Activated CD4-positive, CD25-positive, alpha-beta regulatory T cell treated with anti-CD3 and anti-CD28 coated beads, Interleukin-2, amount 50 U/mL, for 72 hours (primary cell): ENCODE data around the gene IFNA16.
"Not testable (repeated sequence)": the region's sequence is repeated elsewhere in the genome, so short reads cannot be mapped to it uniquely, and the experiment has no call there.

Source experiments
- DNase-seq: peaks from one replicate; pipeline ENCODE4 v3.0.0; 2021

Gene IFNA16

DNA sequence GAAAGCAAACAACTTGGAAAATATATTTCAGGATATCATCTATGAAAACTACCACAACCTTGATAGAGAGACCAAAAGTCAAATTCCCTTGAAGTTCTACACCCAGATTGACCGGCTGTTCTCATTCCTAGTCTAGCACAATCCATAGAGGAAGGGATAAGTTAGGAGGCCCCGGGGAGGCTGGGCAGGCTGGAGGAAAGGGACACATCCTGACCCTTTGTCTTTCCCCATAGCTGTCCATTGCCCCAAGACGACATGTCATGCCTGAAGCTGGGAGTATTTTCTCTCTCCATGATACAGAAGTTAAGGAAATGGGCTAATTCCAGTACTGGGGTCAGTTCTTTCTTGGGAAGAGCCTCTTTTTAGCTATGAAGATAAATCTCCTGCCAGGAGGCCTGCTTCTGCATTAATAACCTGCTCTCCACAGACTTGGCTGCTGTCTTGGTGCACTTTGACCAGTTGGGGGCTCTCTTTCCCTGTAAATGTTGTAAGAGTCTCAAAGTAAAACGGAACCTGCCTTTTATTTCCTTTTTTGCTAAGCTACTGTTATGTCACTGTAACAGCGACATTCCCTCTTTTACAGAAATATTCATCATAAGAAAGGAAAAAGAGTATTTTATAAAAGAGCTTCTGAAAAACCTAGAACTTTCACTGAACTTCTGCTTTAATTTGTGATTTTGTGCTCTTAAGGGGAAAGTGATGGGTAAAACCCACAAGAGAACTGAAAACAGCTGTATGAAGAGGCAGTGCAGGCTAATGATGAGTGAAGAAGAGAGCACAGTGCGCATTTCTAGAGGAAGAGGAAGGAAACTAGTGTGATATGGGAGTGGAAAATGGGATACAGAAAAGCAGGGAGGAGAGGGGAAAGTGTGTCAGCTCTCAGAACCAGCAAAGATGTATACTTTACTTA, 22.0 kb downstream of the IFNA16 start:
- DNase-seq, result not testable (repeated sequence)

DNA sequence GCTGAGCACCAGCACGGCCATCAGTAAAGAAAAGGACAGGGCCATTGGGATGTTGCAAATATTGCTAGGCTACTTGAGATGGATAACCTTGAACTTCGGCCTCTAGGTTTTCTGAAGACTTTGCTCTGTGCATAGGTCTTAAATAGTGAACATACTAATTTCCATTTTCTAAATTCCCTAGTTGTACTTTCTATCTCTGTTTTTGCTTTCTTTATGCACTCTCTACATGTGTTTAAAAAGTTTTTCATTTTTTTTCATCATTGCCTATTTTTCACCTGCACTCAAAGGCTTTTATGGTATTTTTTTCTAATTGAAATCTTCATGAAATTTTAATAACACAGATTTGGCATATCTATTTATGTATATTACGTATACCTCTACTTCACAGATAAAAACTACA, 29.6 kb downstream of the IFNA16 start, which contains the start of gene IFNA4:
Gene IFNA4 (minus strand): TSS at position 101 of the 400 bp plus-strand sequence. CDS start 56 bp downstream, at position 45.
- DNase-seq, result not testable (repeated sequence)

DNA sequence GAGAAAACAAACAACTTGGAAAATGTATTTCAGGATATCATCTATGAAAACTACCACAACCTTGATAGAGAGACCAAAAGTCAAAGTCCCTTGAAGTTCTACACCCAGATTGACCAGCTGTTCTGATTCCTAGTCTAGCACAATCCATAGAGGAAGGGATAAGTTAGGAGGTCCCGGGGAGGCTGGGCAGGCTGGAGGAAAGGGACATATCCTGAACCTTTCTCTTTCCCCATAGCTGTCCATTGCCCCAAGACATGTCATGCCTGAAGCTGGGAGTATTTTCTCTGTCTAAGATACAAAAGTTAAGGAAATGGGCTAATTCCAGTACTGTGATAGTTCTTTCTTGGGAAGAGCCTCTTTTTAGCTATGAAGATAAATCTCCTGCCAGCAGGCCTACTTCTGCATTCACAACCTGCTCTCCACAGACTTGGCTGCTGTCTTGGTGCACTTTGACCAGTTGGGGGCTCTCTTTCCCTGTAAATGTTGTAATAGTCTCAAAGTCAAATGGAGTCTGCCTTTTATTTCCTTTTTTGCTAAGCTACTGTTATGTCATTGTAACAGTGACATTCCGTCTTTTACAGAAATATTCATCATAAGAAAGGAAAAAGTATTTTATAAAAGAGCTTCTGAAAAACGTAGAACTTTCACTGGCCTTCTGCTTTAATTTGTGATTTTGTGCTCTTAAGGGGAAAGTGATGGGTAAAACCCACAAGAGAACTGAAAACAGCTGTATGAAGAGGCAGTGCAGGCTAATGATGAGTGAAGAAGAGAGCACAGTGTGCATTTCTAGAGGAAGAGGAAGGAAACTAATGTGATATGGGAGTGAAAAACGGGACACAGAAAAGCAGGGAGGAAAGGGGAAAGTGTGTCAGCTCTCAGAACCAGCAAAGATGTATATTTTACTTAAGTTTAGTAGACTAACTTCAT, 34.0 kb downstream of the IFNA16 start:
- not testable (repeated sequence) for DNase-seq

DNA sequence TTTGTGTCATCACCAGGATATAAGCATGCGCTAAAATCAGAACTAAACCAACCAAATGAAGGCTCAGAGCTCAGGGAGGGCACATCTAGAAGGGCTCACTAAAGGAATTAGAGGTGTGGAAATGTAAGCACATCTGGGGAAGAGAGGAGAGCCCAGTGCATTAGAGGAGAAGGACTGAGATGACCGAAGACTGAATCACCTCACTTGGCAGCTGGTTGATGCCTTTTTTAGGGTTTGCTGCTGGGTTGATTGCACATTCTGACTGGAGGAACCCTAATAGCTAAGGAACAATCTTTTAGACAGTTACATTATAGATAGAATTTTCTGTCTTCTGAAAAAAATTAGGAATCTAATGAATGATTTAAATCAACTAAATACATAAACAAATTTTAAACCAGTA, 42.4 kb downstream of the IFNA16 start:
- no peak for DNase-seq

DNA sequence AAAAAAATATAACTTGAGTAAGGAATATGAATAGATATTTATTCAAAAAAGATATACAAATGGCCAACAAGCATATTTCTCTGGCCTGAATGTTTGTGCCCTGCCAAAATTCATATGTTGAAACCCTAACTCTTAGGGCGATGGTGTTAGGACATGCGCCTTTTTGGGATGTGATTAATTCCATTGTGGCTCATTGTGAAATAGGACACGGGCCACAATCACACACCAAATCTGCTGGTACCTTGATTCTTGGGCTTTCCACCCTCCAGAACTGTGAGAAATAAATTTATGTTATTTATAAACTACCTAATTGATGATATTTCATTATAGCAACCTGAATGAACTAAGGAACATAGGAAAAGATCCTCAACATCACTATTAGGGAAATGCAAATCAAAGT, 45.0 kb downstream of the IFNA16 start:
- no peak for DNase-seq

DNA sequence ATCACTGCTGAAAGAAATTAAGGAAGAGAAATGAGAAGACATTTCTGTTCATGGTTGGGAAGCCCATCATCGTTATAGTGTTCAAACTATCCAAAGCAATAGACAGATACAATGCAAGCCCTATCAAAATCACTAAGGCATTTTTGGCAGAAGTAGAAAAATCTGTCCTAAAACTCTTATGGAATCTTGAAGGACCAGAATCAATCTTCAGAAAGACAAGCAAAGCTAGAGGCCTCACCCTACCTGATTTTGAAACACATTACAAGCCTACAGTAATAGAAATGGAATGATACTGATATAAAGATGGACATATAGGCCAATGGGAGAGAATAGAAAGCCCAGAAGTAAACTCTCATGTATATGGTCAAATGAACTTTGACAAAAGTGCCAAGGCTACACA, 45.8 kb downstream of the IFNA16 start:
- no peak for DNase-seq

DNA sequence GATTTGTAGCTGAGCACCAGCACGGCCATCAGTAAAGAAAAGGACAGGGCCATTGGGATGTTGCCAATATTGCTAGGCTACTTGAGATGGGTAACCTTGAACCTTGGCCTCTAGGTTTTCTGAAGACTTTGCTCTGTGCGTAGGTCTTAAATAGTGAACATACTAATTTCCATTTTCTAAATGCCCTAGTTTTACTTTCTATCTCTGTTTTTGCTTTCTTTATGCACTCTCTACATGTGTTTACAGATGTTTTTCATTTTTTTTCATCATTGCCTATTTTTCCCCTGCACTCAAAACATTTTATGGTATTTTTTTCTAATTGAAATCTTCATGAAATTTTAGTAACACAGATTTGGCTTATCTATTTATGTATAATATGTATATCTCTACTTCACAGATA, 50.6 kb downstream of the IFNA16 start, which contains the start of gene IFNA21:
Gene IFNA21 (minus strand): TSS at position 101 of the 400 bp plus-strand sequence. CDS start 48 bp downstream, at position 53.
- DNase-seq, result not testable (repeated sequence)
